ENCODE results near the gene HABP2. TPM values are rescaled to one million over a fixed set of nuclear protein-coding genes. Genes with fewer than 3 reads are reported as not detected.

The HABP2 gene
- polyA plus RNA-seq, 4 donors: 0.41 to 0.80 (median 0.62) TPM

- DNase-seq (ENCODE audit: low read depth in 4 of 4, low spot score in 3 of 4): no peak
Observed at GRCh38 chr10:113524539-113525490, 28.0 kb upstream of the HABP2 start.

- DNase-seq (ENCODE audit: low read depth in 4 of 4, low spot score in 3 of 4): no peak
Observed at GRCh38 chr10:113525713-113526112, 27.1 kb upstream of the HABP2 start.

GRCh38 chr10:113527211-113527906 lies 25.5 kb upstream of the HABP2 start:
- no peak for DNase-seq (ENCODE audit: low read depth in 4 of 4, low spot score in 3 of 4)

- DNase-seq (ENCODE audit: low read depth in 4 of 4, low spot score in 3 of 4): no peak
Observed at GRCh38 chr10:113528876-113529275, 24.0 kb upstream of the HABP2 start.

GRCh38 chr10:113529575-113529974 lies 23.3 kb upstream of the HABP2 start:
- DNase-seq (ENCODE audit: low read depth in 4 of 4, low spot score in 3 of 4): no peak

GRCh38 chr10:113530476-113530875 lies 22.4 kb upstream of the HABP2 start:
- DNase-seq (ENCODE audit: low read depth in 4 of 4, low spot score in 3 of 4): no peak

GRCh38 chr10:113532724-113533123 lies 20.1 kb upstream of the HABP2 start:
- no peak for DNase-seq (ENCODE audit: low read depth in 4 of 4, low spot score in 3 of 4)

- DNase-seq (ENCODE audit: low read depth in 4 of 4, low spot score in 3 of 4): no peak
Observed at GRCh38 chr10:113533801-113534200, 19.1 kb upstream of the HABP2 start.

GRCh38 chr10:113534423-113534822 lies 18.4 kb upstream of the HABP2 start:
- no peak for DNase-seq (ENCODE audit: low read depth in 4 of 4, low spot score in 3 of 4)

- DNase-seq (ENCODE audit: low read depth in 4 of 4, low spot score in 3 of 4): no peak
Observed at GRCh38 chr10:113537672-113538071, 15.2 kb upstream of the HABP2 start.

- DNase-seq (ENCODE audit: low read depth in 4 of 4, low spot score in 3 of 4): no peak
Observed at GRCh38 chr10:113538151-113538550, 14.7 kb upstream of the HABP2 start.

GRCh38 chr10:113539789-113540188 lies 13.1 kb upstream of the HABP2 start:
- DNase-seq (ENCODE audit: low read depth in 4 of 4, low spot score in 3 of 4): no peak

GRCh38 chr10:113540845-113541548 lies 11.9 kb upstream of the HABP2 start:
- no peak for DNase-seq (ENCODE audit: low read depth in 4 of 4, low spot score in 3 of 4)

- no peak for DNase-seq (ENCODE audit: low read depth in 4 of 4, low spot score in 3 of 4)
Observed at GRCh38 chr10:113541549-113541927, 11.3 kb upstream of the HABP2 start.

GRCh38 chr10:113543107-113543955 lies 9.5 kb upstream of the HABP2 start:
- no peak for DNase-seq (ENCODE audit: low read depth in 4 of 4, low spot score in 3 of 4)

- DNase-seq (ENCODE audit: low read depth in 4 of 4, low spot score in 3 of 4): no peak
Observed at GRCh38 chr10:113544392-113544791, 8.5 kb upstream of the HABP2 start.

GRCh38 chr10:113547426-113547825 lies 5.4 kb upstream of the HABP2 start:
- no peak for DNase-seq (ENCODE audit: low read depth in 4 of 4, low spot score in 3 of 4)

GRCh38 chr10:113549856-113550255 lies 3.0 kb upstream of the HABP2 start:
- no peak for DNase-seq (ENCODE audit: low read depth in 4 of 4, low spot score in 3 of 4)

GRCh38 chr10:113550365-113550764 lies 2.5 kb upstream of the HABP2 start:
- peak in 1 of 4 donors; percentile 37 for DNase-seq (ENCODE audit: low read depth in 4 of 4, low spot score in 3 of 4)

GRCh38 chr10:113552014-113552413 lies 839 bp upstream of the HABP2 start:
- DNase-seq (ENCODE audit: low read depth in 4 of 4, low spot score in 3 of 4): no peak
